ENCODE results near the gene NACA2.
"Not testable (repeated sequence)": the region's sequence is repeated elsewhere in the genome, so short reads cannot be mapped to it uniquely, and the experiment has no call there.

NACA2 gene

GRCh38 chr17:61555127-61555566 is 35.9 kb downstream of the NACA2 start:
- Histone ChIP-seq H2AK5ac (ENCODE audit: low read length) (no peak overlapping the region), H2BK5ac (ENCODE audit: low read length) (no peak overlapping the region), H4K5ac (ENCODE audit: low read length) (no peak overlapping the region), H3K56ac (ENCODE audit: low read length) (no peak overlapping the region), H3K4me1 (ENCODE audit: control insufficient read depth, low read depth, low read length) (no peaks in the 10 kb centered on the region), H3K4ac (ENCODE audit: low read depth, low read length) (no peak overlapping the region), H3K4me2 (ENCODE audit: low read length) (no peak overlapping the region), H3K27me3 (ENCODE audit: insufficient read depth, low read length, poor library complexity) (no peaks in the 10 kb centered on the region), H4K8ac (ENCODE audit: low read depth, low read length) (no peak overlapping the region), H3K18ac (ENCODE audit: low read length) (no peak overlapping the region), H3K23ac (ENCODE audit: low read length) (no peak overlapping the region), H3K36me3 (ENCODE audit: control insufficient read depth, insufficient read depth, low read length) (no peaks in the 10 kb centered on the region), H3K79me1 (ENCODE audit: low read length) (no peaks in the 10 kb centered on the region), H3K79me2 (ENCODE audit: control insufficient read depth, insufficient read depth, low read length) (no peaks in the 10 kb centered on the region), H3K4me3 (ENCODE audit: low read length) (no peak overlapping the region), H3K27ac (ENCODE audit: low read depth, low read length) (no peak overlapping the region), H2BK120ac (ENCODE audit: low read depth, low read length) (no peak overlapping the region), H3K9ac (ENCODE audit: low read length) (no peak overlapping the region), H2BK15ac (replicated peaks; ENCODE audit: low read depth) (no peak overlapping the region)
- DNase-seq: no peak
- no CpG with 5 or more reads among the region's 7 CpGs for WGBS (ENCODE audit: extremely low coverage, insufficient coverage, low lambda C conversion rate)

GRCh38 chr17:61554209-61554608 is 36.8 kb downstream of the NACA2 start:
- no peak for DNase-seq
- no peaks in the 10 kb centered on the region for H3K36me3 ChIP-seq (ENCODE audit: control insufficient read depth, insufficient read depth, low read length)
- H3K18ac ChIP-seq (ENCODE audit: low read length): no peak overlapping the region
- no peaks in the 10 kb centered on the region for H3K27me3 ChIP-seq (ENCODE audit: insufficient read depth, low read length, poor library complexity)
- no peak overlapping the region for H3K4me3 ChIP-seq (ENCODE audit: low read length)
- WGBS (ENCODE audit: extremely low coverage, insufficient coverage, low lambda C conversion rate): no CpG with 5 or more reads among the region's 3 CpGs
- no peak overlapping the region for H2BK120ac ChIP-seq (ENCODE audit: low read depth, low read length)
- no peak overlapping the region for H4K8ac ChIP-seq (ENCODE audit: low read depth, low read length)
- H2BK5ac ChIP-seq (ENCODE audit: low read length): no peak overlapping the region
- H3K27ac ChIP-seq (ENCODE audit: low read depth, low read length): peak overlapping the region; percentile 11
- H3K4ac ChIP-seq (ENCODE audit: low read depth, low read length): no peak overlapping the region
- no peak overlapping the region for H3K4me2 ChIP-seq (ENCODE audit: low read length)
- no peak overlapping the region for H3K9ac ChIP-seq (ENCODE audit: low read length)
- no peak overlapping the region for H2AK5ac ChIP-seq (ENCODE audit: low read length)
- H3K4me1 ChIP-seq (ENCODE audit: control insufficient read depth, low read depth, low read length): no peaks in the 10 kb centered on the region
- no peak overlapping the region for H3K56ac ChIP-seq (ENCODE audit: low read length)
- no peak overlapping the region for H2BK15ac ChIP-seq (replicated peaks; ENCODE audit: low read depth)
- H3K23ac ChIP-seq (ENCODE audit: low read length): no peak overlapping the region
- H3K79me2 ChIP-seq (ENCODE audit: control insufficient read depth, insufficient read depth, low read length): no peaks in the 10 kb centered on the region
- no peak overlapping the region for H4K5ac ChIP-seq (ENCODE audit: low read length)
- H3K79me1 ChIP-seq (ENCODE audit: low read length): no peaks in the 10 kb centered on the region

DNA sequence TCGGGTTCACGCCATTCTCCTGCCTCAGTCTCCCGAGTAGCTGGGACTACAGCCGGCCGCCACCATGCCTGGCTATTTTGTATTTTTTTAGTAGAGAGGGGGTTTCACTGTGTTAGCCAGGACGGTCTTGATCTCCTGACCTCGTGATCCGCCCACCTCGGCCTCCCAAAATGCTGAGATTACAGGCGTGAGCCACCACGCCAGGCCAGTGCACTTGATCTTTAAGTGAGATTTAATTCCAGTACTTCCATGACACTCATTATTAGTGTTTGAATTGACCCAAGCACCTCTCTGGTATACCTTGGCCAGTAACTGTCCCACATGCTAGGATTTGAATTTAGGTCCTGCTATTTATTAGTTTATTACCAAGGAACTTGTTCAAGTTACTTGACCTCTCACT is 38.5 kb downstream of the NACA2 start:
- not testable (repeated sequence) for H3K79me2 ChIP-seq (ENCODE audit: control insufficient read depth, insufficient read depth, low read length); H2BK15ac ChIP-seq (replicated peaks; ENCODE audit: low read depth); H2BK120ac ChIP-seq (ENCODE audit: low read depth, low read length); H3K4me3 ChIP-seq (ENCODE audit: low read length); H3K4me1 ChIP-seq (ENCODE audit: control insufficient read depth, low read depth, low read length); H3K23ac ChIP-seq (ENCODE audit: low read length); H4K5ac ChIP-seq (ENCODE audit: low read length); H4K8ac ChIP-seq (ENCODE audit: low read depth, low read length); H3K56ac ChIP-seq (ENCODE audit: low read length); H3K27ac ChIP-seq (ENCODE audit: low read depth, low read length); H3K9ac ChIP-seq (ENCODE audit: low read length); H3K36me3 ChIP-seq (ENCODE audit: control insufficient read depth, insufficient read depth, low read length); H3K18ac ChIP-seq (ENCODE audit: low read length); H3K27me3 ChIP-seq (ENCODE audit: insufficient read depth, low read length, poor library complexity); H2BK5ac ChIP-seq (ENCODE audit: low read length); H3K4ac ChIP-seq (ENCODE audit: low read depth, low read length); H2AK5ac ChIP-seq (ENCODE audit: low read length); H3K4me2 ChIP-seq (ENCODE audit: low read length); H3K79me1 ChIP-seq (ENCODE audit: low read length); DNase-seq
- WGBS (ENCODE audit: extremely low coverage, insufficient coverage, low lambda C conversion rate): no CpG with 5 or more reads among the region's 11 CpGs

DNA sequence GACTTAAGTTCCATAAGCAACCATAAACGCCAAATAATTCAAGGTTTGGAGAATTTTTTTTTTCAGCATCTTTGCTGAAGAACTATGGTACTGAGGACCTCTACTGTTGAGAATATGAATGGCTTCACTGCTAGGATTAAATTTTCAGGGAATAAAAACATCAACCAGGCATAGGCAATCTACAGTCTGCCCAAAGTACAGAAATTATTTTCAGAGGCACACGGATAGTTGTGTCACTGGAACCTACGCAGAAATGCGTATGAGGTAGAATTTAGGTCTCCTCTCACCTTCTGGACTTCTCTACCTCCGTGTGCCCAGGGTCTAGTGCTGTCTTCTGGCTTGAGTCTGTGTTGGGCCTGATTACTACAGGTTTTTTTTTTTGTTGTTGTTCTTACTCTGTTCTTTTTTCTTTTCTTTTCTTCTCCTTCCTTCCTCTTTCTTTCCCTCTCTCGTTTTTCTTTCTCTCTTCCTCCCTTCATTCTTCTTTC is 39.7 kb downstream of the NACA2 start:
- Histone ChIP-seq H3K4ac (ENCODE audit: low read depth, low read length) (no peak overlapping the region), H4K5ac (ENCODE audit: low read length) (no peak overlapping the region), H2AK5ac (ENCODE audit: low read length) (no peak overlapping the region), H3K23ac (ENCODE audit: low read length) (no peak overlapping the region), H3K79me1 (ENCODE audit: low read length) (no peaks in the 10 kb centered on the region), H3K79me2 (ENCODE audit: control insufficient read depth, insufficient read depth, low read length) (no peaks in the 10 kb centered on the region), H3K27me3 (ENCODE audit: insufficient read depth, low read length, poor library complexity) (no peaks in the 10 kb centered on the region), H3K36me3 (ENCODE audit: control insufficient read depth, insufficient read depth, low read length) (no peaks in the 10 kb centered on the region), H2BK15ac (replicated peaks; ENCODE audit: low read depth) (no peak overlapping the region), H3K4me1 (ENCODE audit: control insufficient read depth, low read depth, low read length) (no peaks in the 10 kb centered on the region), H3K56ac (ENCODE audit: low read length) (no peak overlapping the region), H3K4me2 (ENCODE audit: low read length) (no peak overlapping the region), H3K9ac (ENCODE audit: low read length) (no peak overlapping the region), H2BK5ac (ENCODE audit: low read length) (no peak overlapping the region), H3K27ac (ENCODE audit: low read depth, low read length) (no peak overlapping the region), H2BK120ac (ENCODE audit: low read depth, low read length) (no peak overlapping the region), H4K8ac (ENCODE audit: low read depth, low read length) (no peak overlapping the region), H3K4me3 (ENCODE audit: low read length) (no peak overlapping the region), H3K18ac (ENCODE audit: low read length) (no peak overlapping the region)
- WGBS (ENCODE audit: extremely low coverage, insufficient coverage, low lambda C conversion rate): no CpG with 5 or more reads among the region's 6 CpGs
- DNase-seq: peak; percentile 34

DNA sequence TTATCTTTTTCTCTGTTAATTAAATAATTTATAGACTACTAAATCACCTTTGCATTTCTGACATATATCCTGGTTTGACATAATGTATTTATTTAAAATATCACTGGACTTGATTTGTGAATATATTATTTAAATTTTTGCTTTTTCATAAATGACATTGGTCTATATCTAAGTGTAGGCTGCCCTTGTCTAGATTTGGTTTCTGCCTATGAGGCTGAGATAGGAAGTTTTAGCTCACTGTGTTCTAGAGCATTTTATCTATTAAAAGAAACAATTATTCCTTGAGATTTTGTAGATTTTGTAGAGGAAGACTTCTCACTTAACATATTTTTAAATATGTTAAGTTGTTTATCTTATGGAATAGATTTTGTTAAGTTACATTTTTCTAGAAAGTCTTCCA is 43.9 kb downstream of the NACA2 start:
- Histone ChIP-seq H3K23ac (ENCODE audit: low read length) (no peak overlapping the region), H4K8ac (ENCODE audit: low read depth, low read length) (no peak overlapping the region), H3K27ac (ENCODE audit: low read depth, low read length) (no peak overlapping the region), H3K56ac (ENCODE audit: low read length) (no peak overlapping the region), H2BK15ac (replicated peaks; ENCODE audit: low read depth) (no peak overlapping the region), H3K79me1 (ENCODE audit: low read length) (no peaks in the 10 kb centered on the region), H3K36me3 (ENCODE audit: control insufficient read depth, insufficient read depth, low read length) (no peaks in the 10 kb centered on the region), H3K9ac (ENCODE audit: low read length) (no peak overlapping the region), H3K27me3 (ENCODE audit: insufficient read depth, low read length, poor library complexity) (no peaks in the 10 kb centered on the region), H3K4me2 (ENCODE audit: low read length) (no peak overlapping the region), H3K4ac (ENCODE audit: low read depth, low read length) (no peak overlapping the region), H2AK5ac (ENCODE audit: low read length) (no peak overlapping the region), H3K4me3 (ENCODE audit: low read length) (no peak overlapping the region), H2BK120ac (ENCODE audit: low read depth, low read length) (no peak overlapping the region), H4K5ac (ENCODE audit: low read length) (no peak overlapping the region), H2BK5ac (ENCODE audit: low read length) (no peak overlapping the region), H3K18ac (ENCODE audit: low read length) (no peak overlapping the region), H3K79me2 (ENCODE audit: control insufficient read depth, insufficient read depth, low read length) (no peaks in the 10 kb centered on the region), H3K4me1 (ENCODE audit: control insufficient read depth, low read depth, low read length) (no peaks in the 10 kb centered on the region)
- no peak for DNase-seq

- H3K4ac ChIP-seq (ENCODE audit: low read depth, low read length): no peak overlapping the region
- no CpG with 5 or more reads among the region's 1 CpG for WGBS (ENCODE audit: extremely low coverage, insufficient coverage, low lambda C conversion rate)
- no peak overlapping the region for H2AK5ac ChIP-seq (ENCODE audit: low read length)
- H4K8ac ChIP-seq (ENCODE audit: low read depth, low read length): no peak overlapping the region
- no peaks in the 10 kb centered on the region for H3K27me3 ChIP-seq (ENCODE audit: insufficient read depth, low read length, poor library complexity)
- H3K4me3 ChIP-seq (ENCODE audit: low read length): no peak overlapping the region
- H3K79me1 ChIP-seq (ENCODE audit: low read length): no peaks in the 10 kb centered on the region
- H4K5ac ChIP-seq (ENCODE audit: low read length): no peak overlapping the region
- no peak overlapping the region for H3K4me2 ChIP-seq (ENCODE audit: low read length)
- no peaks in the 10 kb centered on the region for H3K36me3 ChIP-seq (ENCODE audit: control insufficient read depth, insufficient read depth, low read length)
- H3K27ac ChIP-seq (ENCODE audit: low read depth, low read length): no peak overlapping the region
- no peak overlapping the region for H3K18ac ChIP-seq (ENCODE audit: low read length)
- H3K79me2 ChIP-seq (ENCODE audit: control insufficient read depth, insufficient read depth, low read length): no peaks in the 10 kb centered on the region
- no peaks in the 10 kb centered on the region for H3K4me1 ChIP-seq (ENCODE audit: control insufficient read depth, low read depth, low read length)
- H3K9ac ChIP-seq (ENCODE audit: low read length): no peak overlapping the region
- H3K23ac ChIP-seq (ENCODE audit: low read length): no peak overlapping the region
- no peak overlapping the region for H2BK120ac ChIP-seq (ENCODE audit: low read depth, low read length)
- no peak overlapping the region for H3K56ac ChIP-seq (ENCODE audit: low read length)
- no peak for DNase-seq
- no peak overlapping the region for H2BK5ac ChIP-seq (ENCODE audit: low read length)
- H2BK15ac ChIP-seq (replicated peaks; ENCODE audit: low read depth): no peak overlapping the region
Observed at GRCh38 chr17:61545335-61545938, 45.6 kb downstream of the NACA2 start.
